ENCODE results near the gene TNRC6A.

DNA sequence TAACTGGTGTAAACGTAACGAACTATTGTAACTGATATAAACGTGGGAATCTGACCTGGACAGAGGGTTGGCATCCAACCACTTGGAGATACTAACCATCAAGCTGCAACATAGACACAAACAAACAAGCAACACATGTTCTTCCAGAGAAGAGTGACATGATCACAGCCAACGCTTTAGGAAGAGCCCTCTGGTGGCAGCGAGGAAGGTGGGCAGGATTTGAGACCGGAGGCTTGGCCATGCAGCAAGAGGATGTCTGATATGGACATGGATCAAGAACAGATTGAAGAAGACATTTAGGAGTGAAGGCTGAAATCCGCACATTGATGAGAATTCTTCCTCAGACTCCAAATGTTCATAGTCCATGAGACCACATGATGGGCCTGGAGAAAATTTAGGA lies 40.3 kb upstream of the TNRC6A start:
- TF ChIP-seq CTCF (IDR thresholded peaks at IDR 0.05; ENCODE audit: insufficient read depth, low read length, poor library complexity, severe bottlenecking) (no peak), EZH2phosphoT487 (conservative IDR thresholded peaks at IDR 0.05; ENCODE audit: low read length) (no peak)

Measured in SU-DHL-6 (cell line).